Gastrocnemius medialis (tissue), 4 donors: ENCODE results near the gene MGAT4C. TPM values are rescaled to one million over a fixed set of nuclear protein-coding genes. Genes with fewer than 3 reads are reported as not detected.

Experiments
- ATAC-seq, 2 donors: fragments of 150-250 bp; one replicate each; pipeline ENCODE4 v1.9.1; 2016
- DNase-seq, 2 donors: peaks; one replicate each; pipeline ENCODE4 v3.0.0-alpha.2; 2019
- H3K27ac ChIP-seq, 4 donors: fragments of 200-600 bp; sonication (generic); 1 replicate in 1 of 4; 2 replicates in 3 of 4; pipeline ENCODE4 v1.5.1; 2016 to 2018; ENCODE audit warnings: mild to moderate bottlenecking in 2 of 4, moderate library complexity in 1 of 4
- H3K27me3 ChIP-seq, 3 donors: fragments of 200-600 bp; sonication (generic) in 2 of 3; 1 replicate in 1 of 3; 2 replicates in 2 of 3; pipeline versions ENCODE4 v1.5.1 to v1.6.0; 2016 to 2019; ENCODE audit warnings: mild to moderate bottlenecking in 1 of 3, moderate library complexity in 1 of 3
- H3K36me3 ChIP-seq, 2 donors: fragments of 200-600 bp; sonication (generic) in 1 of 2; one replicate each; pipeline ENCODE4 v1.5.1; 2017 to 2018
- H3K4me1 ChIP-seq, 2 donors: fragments of 200-600 bp; sonication (generic) in 1 of 2; one replicate each; pipeline ENCODE4 v1.5.1; 2016 to 2017; ENCODE audit warnings: mild to moderate bottlenecking in 2 of 2
- H3K4me3 ChIP-seq, 4 donors: fragments of 200-600 bp; sonication (generic) in 3 of 4; 1 replicate in 1 of 4; 2 replicates in 3 of 4; pipeline ENCODE4 v1.5.1; 2016 to 2019; ENCODE audit warnings: mild to moderate bottlenecking in 2 of 4
- H3K9me3 ChIP-seq, 3 donors: fragments of 200-600 bp; sonication (generic) in 2 of 3; 1 replicate in 1 of 3; 2 replicates in 2 of 3; pipeline ENCODE4 v1.5.1; 2016 to 2019
- CTCF ChIP-seq, 5 experiments: fragments of 450-650 bp in 3 of 5; fragments of 200-600 bp in 2 of 5; sonication (generic) in 2 of 5; IDR thresholded peaks in 4 of 5; conservative IDR thresholded peaks in 1 of 5; 1 replicate in 4 of 5; 2 replicates in 1 of 5; pipeline ENCODE4 v1.5.1; 2016 to 2019; ENCODE audit warnings: antibody characterized with exemption in 5 of 5, mild to moderate bottlenecking in 3 of 5, moderate library complexity in 3 of 5
- POLR2A ChIP-seq, 2 donors: fragments of 450-650 bp; IDR thresholded peaks; one replicate each; pipeline ENCODE4 v1.6.1; 2017; ENCODE audit warnings: antibody characterized with exemption in 2 of 2, mild to moderate bottlenecking in 2 of 2, moderate library complexity in 2 of 2
- in situ Hi-C, 4 donors: fragments of 200-750 bp; cut with MboI; loops; one replicate each; pipeline versions ENCODE4 v1.15.0 to v1.8.0; 2017; ENCODE audit warnings: low sequenced_read_pairs in 4 of 4
- intact Hi-C: fragments of 100-400 bp; cut with DNase I; formaldehyde crosslinking; loops from one replicate; pipeline ENCODE4 v1.15.1; 2023; ENCODE audit warnings: low total_unique reads
- total RNA-seq, 4 donors: library from RNA; depleted of rRNA; stranded (reverse); fragments of >200 nt; gene quantifications; one replicate each; pipeline versions ENCODE4 v1.1.0 to v1.2.3, GENCODE V29; 2016

Gene MGAT4C
- total RNA-seq, 4 donors from 2014 or later: not detected

- Histone ChIP-seq H3K4me1 (no peaks in the 10 kb centered on the region), H3K27me3 (no peaks in the 10 kb centered on the region), H3K36me3 (no peaks in the 10 kb centered on the region), H3K27ac (no peak overlapping the region), H3K4me3 (no peak overlapping the region), H3K9me3 (no peaks in the 10 kb centered on the region)
- TF ChIP-seq POLR2A (IDR thresholded peaks at IDR 0.05): no peak
- no peak for TF ChIP-seq CTCF (IDR thresholded peaks at IDR 0.05 in 4 of 5, conservative IDR thresholded peaks at IDR 0.05 in 1 of 5)
- no peak for ATAC-seq
- intact Hi-C loops (no loop called here), in situ Hi-C loops (no loop called here)
- no peak for DNase-seq
These were observed 270.2 kb downstream of the MGAT4C start for GRCh38 chr12:85985996-85986395.

GRCh38 chr12:85983601-85984000 lies 272.6 kb downstream of the MGAT4C start:
- in situ Hi-C loops: no loop called here

GRCh38 chr12:85979641-85980040 lies 276.6 kb downstream of the MGAT4C start:
- Histone ChIP-seq H3K36me3 (no peaks in the 10 kb centered on the region), H3K27me3 (no peaks in the 10 kb centered on the region), H3K27ac (no peak overlapping the region), H3K4me1 (no peaks in the 10 kb centered on the region), H3K4me3 (no peak overlapping the region), H3K9me3 (no peaks in the 10 kb centered on the region)
- ATAC-seq (no peak), DNase-seq (no peak)
- TF ChIP-seq POLR2A (IDR thresholded peaks at IDR 0.05) (no peak), CTCF (IDR thresholded peaks at IDR 0.05 in 4 of 5, conservative IDR thresholded peaks at IDR 0.05 in 1 of 5) (no peak)
- in situ Hi-C loops: no loop called here
- intact Hi-C loops: no loop called here

More at GRCh38 chr12:85983601-85984000, 272.6 kb downstream of the MGAT4C start:
- TF ChIP-seq POLR2A (IDR thresholded peaks at IDR 0.05): no peak
- TF ChIP-seq CTCF (IDR thresholded peaks at IDR 0.05 in 4 of 5, conservative IDR thresholded peaks at IDR 0.05 in 1 of 5): no peak
- no peak for ATAC-seq
- Histone ChIP-seq H3K4me1 (no peaks in the 10 kb centered on the region), H3K9me3 (no peaks in the 10 kb centered on the region), H3K36me3 (no peaks in the 10 kb centered on the region), H3K4me3 (no peak overlapping the region), H3K27me3 (no peaks in the 10 kb centered on the region), H3K27ac (no peak overlapping the region)
- intact Hi-C loops: no loop called here
- DNase-seq: no peak

GRCh38 chr12:85975716-85976115 lies 280.5 kb downstream of the MGAT4C start:
- no peaks in the 10 kb centered on the region for H3K36me3 ChIP-seq
- intact Hi-C loops: no loop called here
- no peak for ATAC-seq
- DNase-seq: no peak
- no peak overlapping the region for H3K27ac ChIP-seq
- H3K4me3 ChIP-seq: no peak overlapping the region
- H3K4me1 ChIP-seq: no peaks in the 10 kb centered on the region
- no peaks in the 10 kb centered on the region for H3K9me3 ChIP-seq
- in situ Hi-C loops: no loop called here
- TF ChIP-seq CTCF (IDR thresholded peaks at IDR 0.05 in 4 of 5, conservative IDR thresholded peaks at IDR 0.05 in 1 of 5) (no peak), POLR2A (IDR thresholded peaks at IDR 0.05) (no peak)
- H3K27me3 ChIP-seq: no peaks in the 10 kb centered on the region

GRCh38 chr12:85971800-85972199 lies 284.4 kb downstream of the MGAT4C start:
- H3K27me3 ChIP-seq: no peaks in the 10 kb centered on the region
- in situ Hi-C loops: no loop called here
- TF ChIP-seq POLR2A (IDR thresholded peaks at IDR 0.05) (no peak), CTCF (IDR thresholded peaks at IDR 0.05 in 4 of 5, conservative IDR thresholded peaks at IDR 0.05 in 1 of 5) (no peak)

More at GRCh38 chr12:85971800-85972199, 284.4 kb downstream of the MGAT4C start:
- no peaks in the 10 kb centered on the region for H3K36me3 ChIP-seq
- intact Hi-C loops: no loop called here
- no peak overlapping the region for H3K4me3 ChIP-seq
- no peak overlapping the region for H3K27ac ChIP-seq
- ATAC-seq: no peak
- H3K9me3 ChIP-seq: no peaks in the 10 kb centered on the region
- no peak for DNase-seq
- H3K4me1 ChIP-seq: no peaks in the 10 kb centered on the region
